GM12878 (cell line): ENCODE data around the gene BLNK. TPM values are rescaled to one million over a fixed set of nuclear protein-coding genes. Genes with fewer than 3 reads are reported as not detected.

Experiments
- ATAC-seq: fragments of 200-7000 bp; cut with Tn5 transposase; 3 replicates; pipeline ENCODE4 v1.9.1; 2020; ENCODE audit warnings: mild to moderate bottlenecking, moderate library complexity
- BruUV-seq: library from RNA; stranded (reverse); fragments of 400-500 nt; replicated peaks from 2 replicates; lab custom pipeline; 2021; lab: Mats Ljungman, UMichigan
- CTCF ChIA-PET: fragments of 300-600 bp; sonication (Branson Sonifier 250); formaldehyde crosslinking; extraction: SDS; loops from one replicate; lab custom pipeline; 2021; ENCODE audit warnings: inconsistent platforms; lab: Yijun Ruan, JAX
- POLR2A ChIA-PET: fragments of 350-600 bp; formaldehyde crosslinking; extraction: SDS; loops from one replicate; lab custom pipeline; 2021; ENCODE audit warnings: inconsistent platforms; lab: Charles Lee
- RAD21 ChIA-PET: fragments of 300-600 bp; sonication (Branson Sonifier 250); formaldehyde crosslinking; loops from one replicate; lab custom pipeline; 2023; ENCODE audit warnings: antibody characterized with exemption; ENCODE audit not compliant: unreplicated experiment; lab: Charles Lee
- SMC1A ChIA-PET: fragments of 300-600 bp; sonication (Branson Sonifier 250); formaldehyde crosslinking; loops from one replicate; lab custom pipeline; 2023; ENCODE audit not compliant: unreplicated experiment, uncharacterized antibody; lab: Charles Lee
- DNase-seq: peaks from one replicate; pipeline ENCODE4 v3.0.0-alpha.2; 2011; ENCODE audit warnings: low read depth, low spot score
- FAIRE-seq: peaks from 3 replicates; lab custom pipeline; 2011; peaks lifted over from hg19 to GRCh38; lab: Jason Lieb, UNC
- H2AFZ ChIP-seq: 2 replicates; pipeline ENCODE4 v1.6.0; 2011; ENCODE audit warnings: low read depth, low read length, control low read depth; ENCODE audit not compliant: control insufficient read depth
- H3K27ac ChIP-seq: 2 replicates; pipeline ENCODE4 v1.5.1; 2011; ENCODE audit warnings: control low read depth; ENCODE audit not compliant: control insufficient read depth, insufficient read depth
- H3K27me3 ChIP-seq, 2 experiments: replicated peaks in 1 of 2; 2 replicates each; pipeline versions ENCODE4 v1.6.0 to v1.6.1; 2011; ENCODE audit warnings: low read length in 1 of 2; ENCODE audit not compliant: control insufficient read depth in 2 of 2, insufficient read depth in 2 of 2
- H3K36me3 ChIP-seq, 2 experiments: 2 replicates each; pipeline ENCODE4 v1.5.1; 2011; ENCODE audit warnings: low read length in 1 of 2; ENCODE audit not compliant: control insufficient read depth in 2 of 2, insufficient read depth in 2 of 2
- H3K4me1 ChIP-seq: 2 replicates; pipeline ENCODE4 v1.6.1; 2011; ENCODE audit warnings: mild to moderate bottlenecking, low read length, moderate library complexity, mixed read lengths; ENCODE audit not compliant: control insufficient read depth, insufficient read depth
- H3K4me2 ChIP-seq: 2 replicates; pipeline ENCODE4 v1.6.0; 2011; ENCODE audit warnings: control low read depth; ENCODE audit not compliant: control insufficient read depth, insufficient read depth
- H3K4me3 ChIP-seq: fragments of 200-600 bp; sonication (generic); 2 replicates; pipeline ENCODE4 v1.5.1; 2016
- H3K79me2 ChIP-seq: 2 replicates; pipeline ENCODE4 v1.6.0; 2011; ENCODE audit warnings: low read length; ENCODE audit not compliant: control insufficient read depth, insufficient read depth
- H3K9ac ChIP-seq: 2 replicates; pipeline ENCODE4 v1.8.0; 2011; ENCODE audit warnings: low read length, control low read depth, mixed read lengths; ENCODE audit not compliant: control insufficient read depth, insufficient read depth
- H3K9me3 ChIP-seq: replicated peaks from 3 replicates; pipeline ENCODE4 v1.5.1; 2011; ENCODE audit warnings: mild to moderate bottlenecking, low read length; ENCODE audit not compliant: control insufficient read depth, insufficient read depth
- H4K20me1 ChIP-seq: 2 replicates; pipeline ENCODE4 v1.6.0; 2011; ENCODE audit not compliant: control insufficient read depth, insufficient read depth
- BACH1 ChIP-seq: fragments of 450-650 bp; IDR thresholded peaks from 2 replicates; pipeline ENCODE4 v1.6.1; 2017; ENCODE audit warnings: mild to moderate bottlenecking, borderline replicate concordance
- EED ChIP-seq: sonication (generic); IDR thresholded peaks from 2 replicates; pipeline ENCODE4 v1.6.1; 2016; ENCODE audit warnings: antibody characterized with exemption, low read depth
- KDM1A ChIP-seq: fragments of 200-600 bp; sonication (generic); IDR thresholded peaks from 2 replicates; pipeline ENCODE4 v1.6.1; 2016; ENCODE audit warnings: borderline replicate concordance
- MEF2B ChIP-seq: fragments of 450-650 bp; IDR thresholded peaks from 2 replicates; pipeline ENCODE4 v1.6.1; 2018; ENCODE audit warnings: mild to moderate bottlenecking, moderate library complexity; ENCODE audit not compliant: partially characterized antibody, poor library complexity, severe bottlenecking
- MYC ChIP-seq: IDR thresholded peaks from 2 replicates; pipeline ENCODE4 v1.6.1; 2011; ENCODE audit warnings: mild to moderate bottlenecking, low read length, moderate library complexity, inconsistent platforms; ENCODE audit not compliant: insufficient read depth, insufficient replicate concordance, insufficient read length, severe bottlenecking
- NR2C2 ChIP-seq: IDR thresholded peaks from 2 replicates; pipeline ENCODE4 v1.6.1; 2011; ENCODE audit warnings: borderline replicate concordance, low read depth; ENCODE audit not compliant: control insufficient read depth, insufficient read length
- RAD51 ChIP-seq: fragments of 450-650 bp; IDR thresholded peaks from 2 replicates; pipeline ENCODE4 v1.6.1; 2016; ENCODE audit warnings: moderate library complexity, mild to moderate bottlenecking, inconsistent platforms
- TCF7 ChIP-seq: IDR thresholded peaks from 2 replicates; pipeline ENCODE4 v1.6.1; 2014; ENCODE audit warnings: antibody characterized with exemption, borderline replicate concordance
- WGBS: methylation state at CpG from one replicate; pipeline ENCODE4 v1.1.6; 2016; ENCODE audit warnings: low lambda C conversion rate; ENCODE audit not compliant: insufficient replicate concordance, insufficient coverage; ENCODE audit errors: missing lambda C conversion rate; 5-methylcytosine and 5-hydroxymethylcytosine counted together
- in situ Hi-C: fragments of 300-500 bp; cut with MboI; formaldehyde crosslinking; loops from 9 replicates; pipeline ENCODE4 v1.14.3; 2018; ENCODE audit warnings: mixed read lengths
- intact Hi-C: fragments of 100-400 bp; cut with micrococcal nuclease; formaldehyde crosslinking; loops from one replicate; pipeline ENCODE4 v1.14.2; 2022; ENCODE audit not compliant: unreplicated experiment
- polyA plus RNA-seq, 11 experiments: library from polyadenylated mRNA; depleted of rRNA in 4 of 11; unstranded in 6 of 11; stranded (reverse) in 5 of 11; fragments of >200 nt; fragmentation: Nextera tagmentation in 4 of 11; fragmentation: Illumina TruSeq in 1 of 11; extraction: Ambion mirVana in 4 of 11; extraction: Trizol in 1 of 11; gene quantifications; 1 replicate in 1 of 11; 2 replicates in 10 of 11; pipeline versions ENCODE4 v1.2.1 to v1.2.3, GENCODE V29; 2011 to 2016; ENCODE audit warnings: inconsistent platforms in 2 of 11, missing spikeins in 2 of 11, low read depth in 1 of 11
- total RNA-seq, 4 experiments: library from RNA; depleted of rRNA in 3 of 4; stranded (reverse); fragments of >200 nt in 3 of 4; fragmentation: Illumina TruSeq in 1 of 4; extraction: Trizol in 1 of 4; gene quantifications; 2 replicates each; pipeline versions ENCODE4 v1.2.1 to v1.2.3, GENCODE V29; 2013 to 2021
- TF ChIP-seq, protein P1 (sequence below), 3 experiments: IDR thresholded peaks in 2 of 3; conservative IDR thresholded peaks in 1 of 3; 2 replicates each; pipeline ENCODE4 v1.5.1; 2011; ENCODE audit warnings: low read depth in 3 of 3, low read length in 3 of 3, mild to moderate bottlenecking in 3 of 3, control low read depth in 2 of 3, moderate library complexity in 2 of 3, inconsistent platforms in 1 of 3, mixed read lengths in 1 of 3; ENCODE audit not compliant: control insufficient read depth in 2 of 3, insufficient read depth in 1 of 3; ENCODE audit errors: extremely low read depth in 1 of 3
- TF ChIP-seq, protein P2 (sequence below): fragments of 450-650 bp; IDR thresholded peaks from 2 replicates; pipeline ENCODE4 v1.6.1; 2017; ENCODE audit warnings: borderline replicate concordance
- TF ChIP-seq, protein P3 (sequence below): fragments of 450-650 bp; IDR thresholded peaks from 2 replicates; pipeline ENCODE4 v1.6.1; 2017; ENCODE audit warnings: mild to moderate bottlenecking

The BLNK gene
- total and polyA plus RNA-seq, 10 of the 15 experiments (the other 5 are each of a cell fraction or from before 2014, with no cell fraction given), result 79.5 to 201 (median 139) TPM

DNA sequence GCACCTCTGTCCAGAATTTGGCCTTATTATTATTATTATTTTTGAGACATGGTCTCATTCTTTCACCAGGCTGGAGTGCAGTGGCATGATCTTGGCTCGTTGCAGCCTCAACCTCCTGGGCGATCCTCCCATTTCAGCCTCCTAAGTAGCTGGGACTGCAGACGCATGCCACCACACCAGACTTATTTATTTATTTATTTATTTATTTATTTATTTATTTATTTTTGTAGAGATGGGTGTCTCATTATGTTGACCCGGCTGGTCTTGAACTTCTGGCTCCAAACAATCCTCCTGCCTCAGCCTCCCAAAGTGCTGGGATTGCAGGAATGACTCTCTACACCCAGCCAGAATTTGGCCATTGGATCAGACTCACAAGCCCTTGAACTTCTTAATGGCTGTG, 6.4 kb downstream of the BLNK start (continued):
- TF ChIP-seq MYC (no peak), MEF2B (no peak), NR2C2 (no peak), TCF7 (no peak), RAD51 (no peak)
- TF ChIP-seq, protein P1, sequence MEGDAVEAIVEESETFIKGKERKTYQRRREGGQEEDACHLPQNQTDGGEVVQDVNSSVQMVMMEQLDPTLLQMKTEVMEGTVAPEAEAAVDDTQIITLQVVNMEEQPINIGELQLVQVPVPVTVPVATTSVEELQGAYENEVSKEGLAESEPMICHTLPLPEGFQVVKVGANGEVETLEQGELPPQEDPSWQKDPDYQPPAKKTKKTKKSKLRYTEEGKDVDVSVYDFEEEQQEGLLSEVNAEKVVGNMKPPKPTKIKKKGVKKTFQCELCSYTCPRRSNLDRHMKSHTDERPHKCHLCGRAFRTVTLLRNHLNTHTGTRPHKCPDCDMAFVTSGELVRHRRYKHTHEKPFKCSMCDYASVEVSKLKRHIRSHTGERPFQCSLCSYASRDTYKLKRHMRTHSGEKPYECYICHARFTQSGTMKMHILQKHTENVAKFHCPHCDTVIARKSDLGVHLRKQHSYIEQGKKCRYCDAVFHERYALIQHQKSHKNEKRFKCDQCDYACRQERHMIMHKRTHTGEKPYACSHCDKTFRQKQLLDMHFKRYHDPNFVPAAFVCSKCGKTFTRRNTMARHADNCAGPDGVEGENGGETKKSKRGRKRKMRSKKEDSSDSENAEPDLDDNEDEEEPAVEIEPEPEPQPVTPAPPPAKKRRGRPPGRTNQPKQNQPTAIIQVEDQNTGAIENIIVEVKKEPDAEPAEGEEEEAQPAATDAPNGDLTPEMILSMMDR (IDR thresholded peaks at IDR 0.05 in 2 of 3, conservative IDR thresholded peaks at IDR 0.05 in 1 of 3; ENCODE audit: control insufficient read depth in 2 of 3, extremely low read depth in 1 of 3, insufficient read depth in 1 of 3, low read depth in 3 of 3, low read length in 3 of 3), result no peak
- TF ChIP-seq, all 136 proteins: peak for 0

DNA sequence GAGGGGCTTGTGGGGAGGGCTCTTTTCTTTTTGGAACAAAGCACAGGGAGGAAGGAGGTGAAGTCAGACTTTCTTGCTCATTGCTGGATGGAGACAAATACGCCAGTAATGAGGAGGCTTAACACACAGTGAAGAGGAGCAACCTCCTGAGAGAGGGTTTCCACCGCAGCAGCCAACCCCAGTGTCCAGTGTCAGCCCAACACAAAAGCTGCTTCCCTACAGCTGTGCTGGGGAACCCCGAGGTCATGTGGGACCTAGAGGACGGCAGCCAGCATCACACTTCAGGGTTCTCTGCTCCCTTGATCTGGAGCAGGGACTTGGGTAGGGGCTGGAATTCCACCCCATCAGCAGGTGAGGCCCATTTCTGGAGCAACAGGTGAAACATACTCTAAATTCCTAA, 7.7 kb downstream of the BLNK start:
- ChIA-PET CTCF (interaction anchor here (0.9 to 15.0 kb wide), 11 partner anchors 8 to 31 kb away, joined by 3 to 219 read pairs (median 4); partner anchors contain the start of gene BLNK), RAD21 (interaction anchor here (0.6 to 19.3 kb wide), 6 partner anchors 7 to 34 kb away, joined by 3 to 362 read pairs (median 102); partner anchors contain the start of gene BLNK), SMC1A (interaction anchor here (1.0 to 9.9 kb wide), 8 partner anchors 10 to 54 kb away, joined by 3 to 140 read pairs (median 16); no protein-coding TSS in a partner anchor), POLR2A (interaction anchor here (1.0 to 3.7 kb wide), 6 partner anchors 8 to 34 kb away, joined by 3 to 28 read pairs (median 8); partner anchors contain the start of gene BLNK)
- H3K4me3 ChIP-seq, result peak overlapping the region; percentile 40
- in situ Hi-C loops, result no loop called here
- peaks cover 99% of the 10 kb centered on the region for H3K79me2 ChIP-seq
- H3K4me1 ChIP-seq, result peaks cover 37% of the 10 kb centered on the region
- 51% methylated on average over 4 of the region's 4 CpGs for WGBS
- intact Hi-C loops, result loop anchor here (2.0 kb wide), 1 partner anchor 13 kb away; no protein-coding TSS in a partner anchor
- H2AFZ ChIP-seq, result no peak overlapping the region
- H4K20me1 ChIP-seq, result no peaks in the 10 kb centered on the region; the same call in 1 of the 2 replicates
- no TSS peak for BruUV-seq
- peaks cover 5 to 14% of the 10 kb centered on the region in 2 experiments for H3K36me3 ChIP-seq
- peak overlapping the region; percentile 60 for H3K27ac ChIP-seq
- FAIRE-seq (no peak), ATAC-seq (peak; percentile 68), DNase-seq (no peak)
- no peaks in the 10 kb centered on the region for H3K9me3 ChIP-seq
- no peak overlapping the region for H3K9ac ChIP-seq
- H3K4me2 ChIP-seq, result peak overlapping the region; percentile 75
- no peaks in the 10 kb centered on the region for H3K27me3 ChIP-seq
- TF ChIP-seq, protein P1 (IDR thresholded peaks at IDR 0.05 in 2 of 3, conservative IDR thresholded peaks at IDR 0.05 in 1 of 3; ENCODE audit: control insufficient read depth in 2 of 3, extremely low read depth in 1 of 3, insufficient read depth in 1 of 3, low read depth in 3 of 3, low read length in 3 of 3), result no peak
- TF ChIP-seq, protein P2, sequence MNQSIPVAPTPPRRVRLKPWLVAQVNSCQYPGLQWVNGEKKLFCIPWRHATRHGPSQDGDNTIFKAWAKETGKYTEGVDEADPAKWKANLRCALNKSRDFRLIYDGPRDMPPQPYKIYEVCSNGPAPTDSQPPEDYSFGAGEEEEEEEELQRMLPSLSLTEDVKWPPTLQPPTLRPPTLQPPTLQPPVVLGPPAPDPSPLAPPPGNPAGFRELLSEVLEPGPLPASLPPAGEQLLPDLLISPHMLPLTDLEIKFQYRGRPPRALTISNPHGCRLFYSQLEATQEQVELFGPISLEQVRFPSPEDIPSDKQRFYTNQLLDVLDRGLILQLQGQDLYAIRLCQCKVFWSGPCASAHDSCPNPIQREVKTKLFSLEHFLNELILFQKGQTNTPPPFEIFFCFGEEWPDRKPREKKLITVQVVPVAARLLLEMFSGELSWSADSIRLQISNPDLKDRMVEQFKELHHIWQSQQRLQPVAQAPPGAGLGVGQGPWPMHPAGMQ, result no peak
- no peak for TF ChIP-seq BACH1
- no peak for TF ChIP-seq KDM1A
- TF ChIP-seq, protein P3, sequence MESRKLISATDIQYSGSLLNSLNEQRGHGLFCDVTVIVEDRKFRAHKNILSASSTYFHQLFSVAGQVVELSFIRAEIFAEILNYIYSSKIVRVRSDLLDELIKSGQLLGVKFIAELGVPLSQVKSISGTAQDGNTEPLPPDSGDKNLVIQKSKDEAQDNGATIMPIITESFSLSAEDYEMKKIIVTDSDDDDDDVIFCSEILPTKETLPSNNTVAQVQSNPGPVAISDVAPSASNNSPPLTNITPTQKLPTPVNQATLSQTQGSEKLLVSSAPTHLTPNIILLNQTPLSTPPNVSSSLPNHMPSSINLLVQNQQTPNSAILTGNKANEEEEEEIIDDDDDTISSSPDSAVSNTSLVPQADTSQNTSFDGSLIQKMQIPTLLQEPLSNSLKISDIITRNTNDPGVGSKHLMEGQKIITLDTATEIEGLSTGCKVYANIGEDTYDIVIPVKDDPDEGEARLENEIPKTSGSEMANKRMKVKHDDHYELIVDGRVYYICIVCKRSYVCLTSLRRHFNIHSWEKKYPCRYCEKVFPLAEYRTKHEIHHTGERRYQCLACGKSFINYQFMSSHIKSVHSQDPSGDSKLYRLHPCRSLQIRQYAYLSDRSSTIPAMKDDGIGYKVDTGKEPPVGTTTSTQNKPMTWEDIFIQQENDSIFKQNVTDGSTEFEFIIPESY, result no peak
- no peak for TF ChIP-seq EED
- peak; percentile 52 for TF ChIP-seq RAD51
